AG09319 (cell line): ENCODE results near the gene LRRC45.

Experiments used
- DNase-seq: peaks from one replicate; pipeline ENCODE4 v3.0.0-alpha.2; 2010; ENCODE audit warnings: low read depth; ENCODE audit errors: extremely low read depth
- CTCF ChIP-seq: IDR thresholded peaks from 2 replicates; pipeline ENCODE4 v1.5.1; 2011; ENCODE audit warnings: low read depth, mild to moderate bottlenecking, inconsistent platforms, low read length, moderate library complexity

The LRRC45 gene

GRCh38 chr17:82052638-82053059 lies 29.5 kb downstream of the LRRC45 start:
- DNase-seq, result no peak
- TF ChIP-seq CTCF, result no peak

- no peak for DNase-seq
- TF ChIP-seq CTCF, result no peak
Observed at GRCh38 chr17:82053130-82053529, 30.0 kb downstream of the LRRC45 start.

GRCh38 chr17:82053556-82054263 lies 30.6 kb downstream of the LRRC45 start:
- no peak for DNase-seq
- TF ChIP-seq CTCF, result no peak

GRCh38 chr17:82054351-82055022 lies 31.4 kb downstream of the LRRC45 start:
- no peak for DNase-seq
- TF ChIP-seq CTCF, result no peak

- TF ChIP-seq CTCF, result no peak
Observed at GRCh38 chr17:82055023-82055964, 32.2 kb downstream of the LRRC45 start.

GRCh38 chr17:82055965-82056728 lies 33.0 kb downstream of the LRRC45 start:
- DNase-seq, result no peak
- TF ChIP-seq CTCF, result no peak

More at GRCh38 chr17:82055023-82055964, 32.2 kb downstream of the LRRC45 start:
- no peak for DNase-seq
